ENCODE results near the gene TJAP1. TPM values are rescaled to one million over a fixed set of nuclear protein-coding genes. Genes with fewer than 3 reads are reported as not detected.
A peak's percentile ranks its signal among the peaks of the same experiment; 100 is the strongest.

TJAP1 gene
- total and polyA plus RNA-seq, 12 donors: 17.6 to 77.5 (median 33.0) TPM

GRCh38 chr6:43471399-43471798 is 6.0 kb upstream of the TJAP1 start:
- Histone ChIP-seq H3K4me1 (replicated peaks in 1 of 2) (no peaks in the 10 kb centered on the region), H3K4me3 (no peak overlapping the region), H3K27me3 (no peaks in the 10 kb centered on the region), H3K36me3 (replicated peaks in 1 of 2) (no peaks in the 10 kb centered on the region), H3K27ac (no peak overlapping the region), H3K9me3 (replicated peaks in 1 of 3) (no peaks in the 10 kb centered on the region)
- TF ChIP-seq CTCF (IDR thresholded peaks at IDR 0.05) (no peak), POLR2A (IDR thresholded peaks at IDR 0.05) (no peak)
- 61 to 82% (median 72%) methylated on average over 1 of the region's 1 CpG; no CpG with 5 or more reads in 1 of the 4 donors for WGBS, 4 donors
- intact Hi-C loops (cut with DNase I): no loop called here
- DNase-seq: no peak

GRCh38 chr6:43472515-43472914 is 4.9 kb upstream of the TJAP1 start:
- Histone ChIP-seq H3K27me3 (no peaks in the 10 kb centered on the region), H3K36me3 (replicated peaks in 1 of 2) (no peaks in the 10 kb centered on the region), H3K4me1 (replicated peaks in 1 of 2) (no peaks in the 10 kb centered on the region), H3K27ac (no peak overlapping the region), H3K9me3 (replicated peaks in 1 of 3) (no peaks in the 10 kb centered on the region), H3K4me3 (no peak overlapping the region)
- no peak for DNase-seq
- intact Hi-C loops (cut with DNase I): no loop called here
- TF ChIP-seq CTCF (IDR thresholded peaks at IDR 0.05) (no peak), POLR2A (IDR thresholded peaks at IDR 0.05) (no peak)
- 86 to 96% (median 92%) methylated on average over 4 of the region's 4 CpGs for WGBS, 4 donors

GRCh38 chr6:43475516-43475915 is 1.9 kb upstream of the TJAP1 start:
- Histone ChIP-seq H3K4me1 (replicated peaks in 1 of 2) (peaks cover 7 to 22% of the 10 kb centered on the region in 2 donors), H3K9me3 (replicated peaks in 1 of 3) (no peaks in the 10 kb centered on the region), H3K36me3 (replicated peaks in 1 of 2) (no peaks in the 10 kb centered on the region), H3K27me3 (no peaks in the 10 kb centered on the region), H3K4me3 (no peak overlapping the region), H3K27ac (no peak overlapping the region)
- WGBS, 4 donors: 68 to 80% (median 77%) methylated on average over 6 of the region's 6 CpGs
- intact Hi-C loops (cut with DNase I): no loop called here
- no peak for DNase-seq
- TF ChIP-seq POLR2A (IDR thresholded peaks at IDR 0.05) (no peak), CTCF (IDR thresholded peaks at IDR 0.05) (no peak)

- peak overlapping the region in 3 of 5 donors; percentile 21 to 86 (median 54) for H3K27ac ChIP-seq
- H3K36me3 ChIP-seq (replicated peaks in 1 of 2): no peaks in the 10 kb centered on the region
- TF ChIP-seq POLR2A (IDR thresholded peaks at IDR 0.05): no peak
- TF ChIP-seq CTCF (IDR thresholded peaks at IDR 0.05): no peak
- WGBS, 4 donors: 17 to 22% (median 18%) methylated on average over 2 of the region's 2 CpGs
- intact Hi-C loops (cut with DNase I): no loop called here
- H3K27me3 ChIP-seq: no peaks in the 10 kb centered on the region
- peak overlapping the region in 1 of 4 donors; percentile 92 for H3K4me3 ChIP-seq
- no peak for DNase-seq
- H3K4me1 ChIP-seq (replicated peaks in 1 of 2): peaks cover 11 to 34% of the 10 kb centered on the region in 2 donors
- H3K9me3 ChIP-seq (replicated peaks in 1 of 3): no peaks in the 10 kb centered on the region
Measured at GRCh38 chr6:43476746-43477145, 624 bp upstream of the TJAP1 start.

All from adrenal gland (tissue), 12 donors.